Astrocyte (in vitro differentiated cells and primary cell): Measurements from ENCODE around the gene DNER.
"Not testable (repeated sequence)": the region's sequence is repeated elsewhere in the genome, so short reads cannot be mapped to it uniquely, and the experiment has no call there.

Experiments
- EZH2 ChIP-seq: IDR thresholded peaks from 2 replicates; pipeline ENCODE4 v1.6.1; 2012; ENCODE audit warnings: mild to moderate bottlenecking, low read length, inconsistent platforms; ENCODE audit not compliant: insufficient read depth
- TF ChIP-seq, protein P1 (sequence below): IDR thresholded peaks from 2 replicates; pipeline ENCODE4 v1.5.1; 2011; ENCODE audit warnings: low read depth, mild to moderate bottlenecking, inconsistent platforms, low read length, moderate library complexity; ENCODE audit not compliant: insufficient read depth

DNA sequence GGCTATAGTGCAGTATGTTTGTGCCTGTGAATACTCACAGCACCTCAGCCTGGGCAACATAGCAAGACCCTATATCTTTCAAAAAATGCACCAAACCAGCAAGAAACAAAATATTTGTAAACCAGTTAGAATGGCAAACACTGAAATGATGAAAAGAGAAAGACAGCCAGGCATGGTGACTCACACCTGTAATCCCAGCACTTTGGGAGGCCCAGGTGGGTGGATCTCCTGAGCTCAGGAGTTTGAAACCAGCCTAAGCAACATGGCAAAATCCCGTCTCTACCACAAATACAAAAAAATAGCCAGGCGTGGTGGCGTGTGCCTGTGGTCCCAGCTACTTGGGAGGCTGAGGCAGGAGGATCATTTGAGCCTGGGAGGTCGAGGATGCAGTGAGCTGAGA lies 375.2 kb downstream of the DNER start:
- TF ChIP-seq, protein P1, sequence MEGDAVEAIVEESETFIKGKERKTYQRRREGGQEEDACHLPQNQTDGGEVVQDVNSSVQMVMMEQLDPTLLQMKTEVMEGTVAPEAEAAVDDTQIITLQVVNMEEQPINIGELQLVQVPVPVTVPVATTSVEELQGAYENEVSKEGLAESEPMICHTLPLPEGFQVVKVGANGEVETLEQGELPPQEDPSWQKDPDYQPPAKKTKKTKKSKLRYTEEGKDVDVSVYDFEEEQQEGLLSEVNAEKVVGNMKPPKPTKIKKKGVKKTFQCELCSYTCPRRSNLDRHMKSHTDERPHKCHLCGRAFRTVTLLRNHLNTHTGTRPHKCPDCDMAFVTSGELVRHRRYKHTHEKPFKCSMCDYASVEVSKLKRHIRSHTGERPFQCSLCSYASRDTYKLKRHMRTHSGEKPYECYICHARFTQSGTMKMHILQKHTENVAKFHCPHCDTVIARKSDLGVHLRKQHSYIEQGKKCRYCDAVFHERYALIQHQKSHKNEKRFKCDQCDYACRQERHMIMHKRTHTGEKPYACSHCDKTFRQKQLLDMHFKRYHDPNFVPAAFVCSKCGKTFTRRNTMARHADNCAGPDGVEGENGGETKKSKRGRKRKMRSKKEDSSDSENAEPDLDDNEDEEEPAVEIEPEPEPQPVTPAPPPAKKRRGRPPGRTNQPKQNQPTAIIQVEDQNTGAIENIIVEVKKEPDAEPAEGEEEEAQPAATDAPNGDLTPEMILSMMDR, result not testable (repeated sequence)
- not testable (repeated sequence) for TF ChIP-seq EZH2
